ENCODE data around the gene DEPP1. TPM values are rescaled to one million over a fixed set of nuclear protein-coding genes. Genes with fewer than 3 reads are reported as not detected.

DEPP1 gene
- total RNA-seq, 2 experiments from 2014 or later: 0.34 to 0.40 TPM

GRCh38 chr10:44950326-44951225, 28.0 kb downstream of the DEPP1 start:
- ChIA-PET CTCF (interaction anchor here (2.4 kb wide), 1 partner anchor 18 kb away, joined by 8 read pairs; no protein-coding TSS in a partner anchor), POLR2A (interaction anchor here (0.5 kb wide), 1 partner anchor 1576 kb away, joined by 3 read pairs; no protein-coding TSS in a partner anchor)
- no peaks in the 10 kb centered on the region for H3K4me1 Mint-ChIP-seq (ENCODE audit: low read depth)
- peaks cover 4% of the 10 kb centered on the region for H3K27me3 Mint-ChIP-seq
- no peak overlapping the region for H3K27ac Mint-ChIP-seq
- intact Hi-C loops (cut with micrococcal nuclease): no loop called here
- H3K9me3 Mint-ChIP-seq: no peaks in the 10 kb centered on the region
- peaks cover 3% of the 10 kb centered on the region for H3K36me3 Mint-ChIP-seq
- no peak for DNase-seq
- no peak overlapping the region for H3K4me3 Mint-ChIP-seq

DNA sequence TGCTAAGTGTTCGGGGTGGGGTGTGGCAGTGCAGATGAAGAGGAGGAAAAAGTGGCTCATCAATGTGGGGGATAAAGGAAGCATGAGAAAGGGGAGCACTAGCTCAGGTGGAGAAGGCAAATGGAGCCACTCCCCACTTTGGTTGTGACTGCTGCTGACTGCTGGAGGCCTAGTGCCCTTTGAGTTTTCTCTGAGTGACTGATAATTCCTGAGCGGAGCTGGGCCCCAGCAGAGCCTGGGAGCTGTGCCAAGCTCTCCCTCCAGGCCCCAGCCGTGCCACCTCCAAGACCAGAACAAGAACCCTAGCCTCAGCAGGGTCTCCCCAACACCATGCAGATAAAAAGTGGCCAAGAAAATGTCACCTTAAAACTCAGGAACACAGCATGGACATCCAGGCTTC, 28.7 kb downstream of the DEPP1 start:
- Mint-ChIP-seq H3K27me3 (peaks cover 4% of the 10 kb centered on the region), H3K27ac (no peak overlapping the region), H3K4me1 (ENCODE audit: low read depth) (no peaks in the 10 kb centered on the region), H3K9me3 (peaks cover 3% of the 10 kb centered on the region), H3K4me3 (no peak overlapping the region), H3K36me3 (peaks cover 3% of the 10 kb centered on the region)
- intact Hi-C loops (cut with micrococcal nuclease): no loop called here
- ChIA-PET CTCF (interaction anchor here (2.4 kb wide), 1 partner anchor 17 kb away, joined by 8 read pairs; no protein-coding TSS in a partner anchor), POLR2A (no interaction called here)
- no peak for DNase-seq

GRCh38 chr10:44949127-44949802, 29.3 kb downstream of the DEPP1 start:
- DNase-seq: no peak
- peaks cover 9% of the 10 kb centered on the region for H3K9me3 Mint-ChIP-seq
- ChIA-PET CTCF (interaction anchor here (2.4 kb wide), 1 partner anchor 16 kb away, joined by 8 read pairs; no protein-coding TSS in a partner anchor), POLR2A (no interaction called here)
- H3K4me1 Mint-ChIP-seq (ENCODE audit: low read depth): no peaks in the 10 kb centered on the region
- peaks cover 3% of the 10 kb centered on the region for H3K36me3 Mint-ChIP-seq
- no peak overlapping the region for H3K27ac Mint-ChIP-seq
- intact Hi-C loops (cut with micrococcal nuclease): no loop called here
- peaks cover 4% of the 10 kb centered on the region for H3K27me3 Mint-ChIP-seq
- no peak overlapping the region for H3K4me3 Mint-ChIP-seq

DNA sequence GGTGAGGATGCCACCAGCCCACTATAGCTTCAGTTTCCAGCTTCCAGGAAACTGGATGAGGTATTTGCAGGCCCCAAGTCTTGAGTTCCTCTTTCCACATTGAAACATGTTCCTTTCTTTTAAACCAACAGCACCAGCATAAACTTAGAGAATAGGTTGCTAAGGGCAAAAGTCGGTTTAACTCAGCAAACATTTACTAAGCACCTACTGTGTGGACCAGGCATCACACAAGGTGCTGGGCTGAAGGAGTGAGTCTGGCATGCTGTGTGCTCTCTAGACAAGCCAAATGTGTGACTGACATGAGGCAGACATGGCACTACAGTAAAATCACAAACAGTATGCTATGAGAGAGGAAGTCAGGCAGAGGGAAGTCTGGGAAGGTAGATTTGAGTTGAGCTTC, 30.0 kb downstream of the DEPP1 start:
- ChIA-PET CTCF (interaction anchor here (2.4 kb wide), 1 partner anchor 16 kb away, joined by 8 read pairs; no protein-coding TSS in a partner anchor), POLR2A (no interaction called here)
- H3K9me3 Mint-ChIP-seq: peaks cover 12% of the 10 kb centered on the region
- H3K36me3 Mint-ChIP-seq: peaks cover 5% of the 10 kb centered on the region
- intact Hi-C loops (cut with micrococcal nuclease): no loop called here
- H3K27me3 Mint-ChIP-seq: peaks cover 4% of the 10 kb centered on the region
- no peak overlapping the region for H3K4me3 Mint-ChIP-seq
- no peaks in the 10 kb centered on the region for H3K4me1 Mint-ChIP-seq (ENCODE audit: low read depth)
- no peak overlapping the region for H3K27ac Mint-ChIP-seq
- no peak for DNase-seq

GRCh38 chr10:44947371-44948152, 31.0 kb downstream of the DEPP1 start:
- Mint-ChIP-seq H3K4me3 (no peak overlapping the region), H3K36me3 (peaks cover 4% of the 10 kb centered on the region), H3K27ac (no peak overlapping the region), H3K4me1 (ENCODE audit: low read depth) (no peaks in the 10 kb centered on the region), H3K9me3 (peaks cover 18% of the 10 kb centered on the region), H3K27me3 (peaks cover 9% of the 10 kb centered on the region)
- intact Hi-C loops (cut with micrococcal nuclease): no loop called here
- ChIA-PET CTCF (interaction anchor here (0.6 to 2.8 kb wide), 3 partner anchors 10 to 21 kb away, joined by 3 to 12 read pairs (median 3); no protein-coding TSS in a partner anchor), POLR2A (no interaction called here)
- no peak for DNase-seq

- Mint-ChIP-seq H3K27ac (no peak overlapping the region), H3K36me3 (peaks cover 4% of the 10 kb centered on the region), H3K4me1 (ENCODE audit: low read depth) (no peaks in the 10 kb centered on the region), H3K27me3 (peaks cover 9% of the 10 kb centered on the region), H3K4me3 (no peak overlapping the region), H3K9me3 (peaks cover 19% of the 10 kb centered on the region)
- intact Hi-C loops (cut with micrococcal nuclease): no loop called here
- CTCF ChIA-PET: interaction anchor here (0.7 to 2.8 kb wide), 2 partner anchors 14 to 174 kb away, joined by 3 to 12 read pairs; no protein-coding TSS in a partner anchor
- no peak for DNase-seq
- POLR2A ChIA-PET: no interaction called here
Observed at GRCh38 chr10:44946205-44946604, 32.4 kb downstream of the DEPP1 start.

DNA sequence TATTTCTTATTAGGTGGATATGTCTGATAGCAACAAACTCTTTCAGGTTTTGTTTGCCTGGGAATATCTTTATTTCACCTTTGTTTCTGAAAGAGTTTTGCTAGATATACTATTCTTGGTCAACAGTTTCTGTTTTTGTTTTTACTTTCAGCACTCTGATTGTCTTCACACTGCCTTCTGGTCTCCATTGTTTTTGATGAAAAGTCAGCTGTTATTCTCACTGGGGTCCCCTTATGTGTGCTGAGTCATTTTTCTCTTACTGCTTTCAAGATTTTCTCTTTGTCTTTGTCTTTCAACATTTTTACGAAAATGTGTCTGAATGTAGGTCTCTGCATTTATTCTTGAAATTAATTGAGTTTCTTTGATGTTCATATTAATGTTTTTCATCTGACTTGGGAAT, 34.3 kb downstream of the DEPP1 start:
- Mint-ChIP-seq H3K27me3 (peaks cover 9% of the 10 kb centered on the region), H3K4me3 (no peak overlapping the region), H3K27ac (no peak overlapping the region), H3K4me1 (ENCODE audit: low read depth) (no peaks in the 10 kb centered on the region), H3K36me3 (peaks cover 4% of the 10 kb centered on the region), H3K9me3 (peaks cover 22% of the 10 kb centered on the region)
- ChIA-PET CTCF (interaction anchor here (0.7 to 1.9 kb wide), 3 partner anchors 11 to 15 kb away, joined by 3 to 7 read pairs (median 3); no protein-coding TSS in a partner anchor), POLR2A (no interaction called here)
- DNase-seq: no peak
- intact Hi-C loops (cut with micrococcal nuclease): no loop called here

DNA sequence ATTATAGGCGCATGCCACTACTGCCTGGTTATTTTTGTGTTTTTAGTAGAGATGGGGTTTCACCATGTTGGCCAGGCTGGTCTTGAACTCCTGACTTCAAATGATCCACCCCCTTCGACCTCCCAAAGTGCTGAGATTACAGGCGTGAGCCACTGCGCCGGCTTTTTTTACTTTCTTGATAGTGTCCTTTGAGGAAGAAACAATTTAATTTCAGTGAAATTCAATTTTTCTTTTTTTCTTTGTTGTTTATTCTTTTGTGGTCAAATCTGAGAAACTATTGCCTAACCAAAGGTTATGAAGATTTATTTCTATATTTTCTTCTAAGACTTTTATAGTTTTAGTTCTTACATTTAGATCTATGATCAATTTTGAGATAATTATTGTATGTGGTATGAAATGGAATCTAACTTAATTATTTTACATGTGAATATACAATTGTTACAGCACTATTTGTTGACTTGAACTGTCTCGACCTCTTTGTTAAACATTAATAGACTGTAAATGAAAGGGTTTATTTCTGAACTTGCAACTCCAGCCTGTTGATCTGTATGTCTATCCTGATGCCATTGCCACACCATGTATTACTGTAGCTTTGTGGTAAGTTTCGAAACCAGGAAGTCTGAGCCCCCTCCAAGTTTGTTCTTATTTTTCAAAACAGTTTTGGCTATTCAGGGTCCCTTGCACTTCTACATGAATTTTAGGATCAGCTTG, 38.8 kb downstream of the DEPP1 start:
- Mint-ChIP-seq H3K4me3 (no peak overlapping the region), H3K27me3 (peaks cover 5% of the 10 kb centered on the region), H3K4me1 (ENCODE audit: low read depth) (peaks cover 5% of the 10 kb centered on the region), H3K27ac (no peak overlapping the region), H3K36me3 (peaks cover 4% of the 10 kb centered on the region), H3K9me3 (peaks cover 24% of the 10 kb centered on the region)
- DNase-seq: no peak
- CTCF ChIA-PET: no interaction called here
- intact Hi-C loops (cut with micrococcal nuclease): no loop called here
- POLR2A ChIA-PET: no interaction called here

DNA sequence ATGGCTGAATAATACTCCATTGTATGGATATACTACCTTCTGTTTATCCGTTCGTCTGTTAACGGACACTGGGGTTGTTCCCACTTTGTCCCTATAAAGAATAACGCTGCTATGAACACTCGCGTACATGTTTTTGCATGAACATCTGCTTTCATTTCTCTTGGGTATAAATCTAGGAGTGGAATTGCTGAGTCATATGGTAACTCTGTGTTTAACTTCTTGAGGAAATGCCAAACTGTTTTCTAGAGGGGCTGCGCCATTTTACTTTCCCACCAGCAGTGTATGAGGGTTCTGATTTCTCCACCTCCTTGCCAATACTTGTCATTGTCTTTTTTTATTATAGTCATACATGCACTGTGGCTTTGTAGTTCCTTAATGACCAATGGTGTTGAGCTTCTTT, 39.7 kb downstream of the DEPP1 start:
- Mint-ChIP-seq H3K27ac (no peak overlapping the region), H3K9me3 (peaks cover 15% of the 10 kb centered on the region), H3K4me3 (no peak overlapping the region), H3K27me3 (peaks cover 5% of the 10 kb centered on the region), H3K36me3 (peaks cover 2% of the 10 kb centered on the region), H3K4me1 (ENCODE audit: low read depth) (peaks cover 5% of the 10 kb centered on the region)
- POLR2A ChIA-PET: no interaction called here
- DNase-seq: no peak
- intact Hi-C loops (cut with micrococcal nuclease): no loop called here
- CTCF ChIA-PET: no interaction called here

DNA sequence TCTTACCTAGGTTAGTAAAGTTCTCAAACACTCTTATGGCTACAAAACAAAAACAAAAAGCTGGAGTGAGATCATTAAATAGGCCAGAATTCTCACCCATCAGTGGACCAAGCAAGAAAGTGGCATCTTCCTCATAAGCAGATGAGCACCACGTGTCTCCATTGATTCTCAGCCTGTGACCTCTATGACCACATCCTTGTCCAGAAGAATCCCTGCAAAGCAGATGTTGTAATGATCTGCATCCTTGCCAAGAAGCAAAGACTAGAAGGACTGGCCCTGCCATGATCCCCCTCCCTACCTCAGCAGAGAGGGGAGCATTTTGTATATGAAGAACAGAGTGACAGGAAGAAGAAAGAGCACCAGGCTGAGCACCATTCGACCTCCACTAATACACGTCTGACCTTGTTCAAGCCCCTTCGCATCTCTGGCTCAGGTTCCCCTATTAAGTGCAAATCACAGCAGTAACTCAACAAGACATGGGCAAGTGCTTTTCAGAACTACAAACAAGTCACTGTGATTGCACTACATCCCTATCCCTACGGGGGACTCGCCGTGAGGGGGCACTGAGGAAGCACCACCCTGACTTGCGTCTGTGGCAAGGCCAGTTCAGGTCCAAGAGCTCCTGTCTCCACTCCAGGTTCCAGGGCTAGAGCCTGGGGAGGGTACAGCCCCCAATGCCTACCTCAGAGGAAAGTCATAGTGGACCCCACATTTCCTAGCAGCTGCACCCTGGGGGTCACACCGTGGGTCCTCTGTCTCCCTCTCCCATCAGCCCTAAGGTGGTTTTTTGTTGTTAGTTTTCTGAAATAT, 41.2 kb downstream of the DEPP1 start:
- intact Hi-C loops (cut with micrococcal nuclease): no loop called here
- ChIA-PET POLR2A (no interaction called here), CTCF (interaction anchor here (0.6 kb wide), 1 partner anchor 10 kb away, joined by 3 read pairs; no protein-coding TSS in a partner anchor)
- Mint-ChIP-seq H3K4me3 (no peak overlapping the region), H3K9me3 (peaks cover 8% of the 10 kb centered on the region), H3K27me3 (no peaks in the 10 kb centered on the region), H3K4me1 (ENCODE audit: low read depth) (peaks cover 5% of the 10 kb centered on the region), H3K27ac (no peak overlapping the region), H3K36me3 (no peaks in the 10 kb centered on the region)
- DNase-seq: no peak
